GM19452 (cell line): ENCODE measurements around the gene FRAT1.
A peak's percentile ranks its signal among the peaks of the same experiment; 100 is the strongest.
"Not testable (repeated sequence)": the region's sequence is repeated elsewhere in the genome, so short reads cannot be mapped to it uniquely, and the experiment has no call there.

Experiments
- ATAC-seq: cut with Tn5 transposase; IDR thresholded peaks from one replicate; pipeline ENCODE4 v1.9.1; 2021; ENCODE audit not compliant: unreplicated experiment

Gene FRAT1

DNA sequence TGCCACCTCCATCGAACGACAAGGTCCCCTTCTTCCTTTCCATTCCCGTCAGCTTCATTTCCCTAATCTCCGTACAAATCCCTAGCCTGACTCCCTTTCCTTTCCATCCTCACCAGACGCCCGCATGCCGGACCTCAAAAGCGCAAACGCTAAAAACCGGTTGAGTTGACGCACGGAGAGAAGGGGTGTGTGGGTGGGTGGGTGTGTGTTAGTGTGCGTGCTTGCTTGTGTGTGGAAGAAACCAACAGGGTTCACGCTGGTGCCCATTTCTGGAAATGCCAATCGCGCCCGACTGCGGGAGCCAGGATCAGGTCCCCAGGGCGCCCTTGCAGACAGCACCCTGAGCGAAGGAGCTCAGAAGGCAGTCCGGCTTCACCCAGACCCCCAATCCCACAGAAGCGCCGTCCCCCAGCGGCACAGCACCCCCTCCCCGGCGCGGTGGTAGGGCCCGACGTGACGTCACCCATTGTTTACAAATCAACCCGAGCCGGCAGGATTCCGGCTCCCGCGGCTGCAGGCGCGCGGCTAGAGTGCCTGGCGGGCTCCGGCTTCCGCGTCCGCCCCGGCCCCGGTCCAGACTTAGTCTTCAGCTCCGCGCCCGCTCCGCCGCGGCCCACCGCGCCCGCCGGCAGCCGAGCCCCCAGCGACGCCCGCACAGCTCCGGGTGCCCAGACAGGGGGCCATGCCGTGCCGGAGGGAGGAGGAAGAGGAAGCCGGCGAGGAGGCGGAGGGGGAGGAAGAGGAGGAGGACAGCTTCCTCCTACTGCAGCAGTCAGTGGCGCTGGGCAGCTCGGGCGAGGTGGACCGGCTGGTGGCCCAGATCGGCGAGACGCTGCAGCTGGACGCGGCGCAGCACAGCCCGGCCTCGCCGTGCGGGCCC lies at the start of gene FRAT1:
TSS of gene FRAT1 (plus strand) at position 500 of the 880 bp plus-strand sequence. CDS start at position 683, 183 bp downstream.
- peak; percentile 66 for ATAC-seq

- ATAC-seq, result no peak
These were observed 48.4 kb upstream of the FRAT1 start for GRCh38 chr10:97270523-97271154.

DNA sequence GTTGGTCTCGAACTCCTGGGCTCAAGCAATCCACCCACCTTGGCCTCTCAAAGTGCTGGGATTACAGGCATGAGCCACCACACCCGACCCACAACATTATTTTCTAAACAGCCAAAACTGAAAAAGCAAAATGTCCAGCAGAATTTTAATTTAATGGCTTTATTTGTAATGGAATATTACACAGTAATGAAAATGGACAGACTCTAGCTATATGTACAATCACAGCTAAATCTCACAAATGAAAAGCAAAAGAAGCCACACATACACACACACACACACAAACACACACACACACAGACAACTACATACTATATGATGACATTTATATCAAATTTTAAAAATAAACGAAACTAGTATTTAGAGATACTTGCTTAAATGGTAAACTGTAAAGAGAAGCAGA lies 45.4 kb upstream of the FRAT1 start:
- ATAC-seq, result no peak

GRCh38 chr10:97274828-97275227 lies 44.2 kb upstream of the FRAT1 start:
- no peak for ATAC-seq

DNA sequence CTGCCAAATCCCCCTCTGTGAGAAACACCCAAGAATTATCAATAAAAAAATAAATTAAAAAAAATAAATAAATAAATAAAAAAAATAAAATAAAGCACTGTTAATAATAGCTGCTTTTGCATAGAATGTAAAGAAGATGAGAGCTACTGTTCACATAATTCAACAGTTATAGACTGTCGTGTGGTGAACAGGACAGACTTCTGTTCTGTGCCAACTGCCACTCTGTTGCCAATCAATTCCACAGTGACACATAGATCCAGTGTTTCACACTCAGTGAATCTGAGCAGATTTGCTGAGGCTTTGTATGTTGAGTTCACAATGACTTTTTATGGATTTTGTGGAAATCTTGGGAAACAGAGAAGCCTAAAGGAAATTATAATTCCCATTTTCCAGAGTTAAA lies 41.5 kb upstream of the FRAT1 start:
- ATAC-seq, result no peak

DNA sequence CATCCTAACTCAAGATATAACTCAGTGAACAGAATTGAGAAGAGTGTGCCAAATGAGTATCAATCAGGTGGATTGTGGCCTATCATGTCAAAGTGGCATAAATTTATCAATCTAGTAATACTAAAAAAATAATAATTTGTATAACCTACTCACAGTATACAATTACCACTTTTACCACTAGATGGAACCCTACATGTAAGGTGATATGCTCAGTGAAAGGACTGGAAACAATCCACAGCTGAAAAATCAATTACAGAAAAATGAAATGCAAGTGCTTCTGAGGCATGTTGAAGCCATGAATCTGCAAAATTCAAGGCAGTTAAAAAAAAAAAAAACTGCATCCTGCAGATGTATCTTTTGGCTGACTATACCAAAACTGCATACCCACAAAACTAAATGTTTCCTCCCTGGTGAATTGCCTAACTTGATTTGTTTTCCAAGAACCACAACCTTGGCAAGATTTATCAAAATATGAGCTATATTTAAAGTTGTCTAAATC lies 40.5 kb upstream of the FRAT1 start:
- no peak for ATAC-seq

- no peak for ATAC-seq
These were observed 39.8 kb upstream of the FRAT1 start for GRCh38 chr10:97279121-97279815.

- no peak for ATAC-seq
These were observed 38.3 kb upstream of the FRAT1 start for GRCh38 chr10:97280783-97281182.

DNA sequence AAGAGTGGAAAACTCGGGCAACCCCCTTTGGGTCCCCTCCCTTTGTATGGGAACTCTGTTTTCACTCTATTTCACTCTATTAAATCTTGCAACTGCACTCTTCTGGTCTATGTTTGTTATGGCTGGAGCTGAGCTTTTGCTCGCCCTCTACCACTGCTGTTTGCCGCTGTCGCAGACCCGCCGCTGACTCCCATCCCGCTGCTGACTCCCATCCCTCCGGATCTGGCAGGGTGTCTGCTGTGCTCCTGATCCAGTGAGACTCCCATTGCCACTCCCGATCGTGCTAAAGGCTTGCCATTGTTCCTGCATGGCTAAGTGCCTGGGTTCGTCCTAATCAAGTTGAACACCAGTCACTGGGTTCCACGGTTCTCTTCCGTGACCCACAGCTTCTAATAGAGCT lies 29.0 kb upstream of the FRAT1 start:
- ATAC-seq, result not testable (repeated sequence)

- ATAC-seq, result not testable (repeated sequence)
These were observed 28.3 kb upstream of the FRAT1 start for GRCh38 chr10:97290576-97291356.

GRCh38 chr10:97291357-97292096 lies 27.5 kb upstream of the FRAT1 start:
- peak; percentile 1 for ATAC-seq

DNA sequence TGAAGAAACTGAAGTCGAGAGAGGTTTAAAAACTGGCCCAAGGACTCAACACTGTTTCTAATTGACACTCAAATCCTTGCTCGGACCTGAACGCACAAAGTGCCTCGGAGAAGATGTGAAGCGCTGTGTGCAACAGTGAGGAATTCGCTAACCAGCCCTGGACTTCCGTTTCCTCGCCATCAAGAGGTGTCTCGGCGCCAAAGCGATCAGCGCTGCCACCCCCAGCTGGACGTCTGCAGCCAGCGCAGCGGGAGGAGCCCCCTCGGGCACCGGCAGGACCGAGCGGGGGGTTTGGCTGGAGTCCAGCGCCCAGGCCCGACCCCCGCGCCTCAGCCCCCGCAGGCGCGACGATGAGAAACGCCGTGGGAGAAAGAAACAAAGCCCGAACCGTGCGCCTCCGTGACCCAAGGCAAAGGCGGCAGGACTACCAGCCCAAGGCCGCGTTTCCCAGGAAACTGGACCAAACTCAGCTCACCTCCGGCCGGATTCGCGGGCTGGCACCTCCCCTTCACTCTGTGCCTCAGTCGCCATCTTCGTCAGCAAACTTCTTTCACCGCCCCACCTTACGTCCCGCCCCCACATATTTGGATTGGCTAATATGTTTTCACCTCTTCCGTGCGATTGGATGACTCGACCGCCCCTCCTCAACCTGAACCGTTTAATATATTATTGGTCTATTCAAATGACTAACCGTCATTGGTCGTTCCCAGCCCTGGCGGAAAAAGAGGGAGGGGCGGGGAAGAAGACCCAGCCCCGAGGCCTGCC lies 26.8 kb upstream of the FRAT1 start, which contains the start of gene ARHGAP19:
TSS of gene ARHGAP19 (minus strand) at position 541 of the 765 bp plus-strand sequence. CDS start at position 531, 10 bp downstream.
- peak; percentile 93 for ATAC-seq

DNA sequence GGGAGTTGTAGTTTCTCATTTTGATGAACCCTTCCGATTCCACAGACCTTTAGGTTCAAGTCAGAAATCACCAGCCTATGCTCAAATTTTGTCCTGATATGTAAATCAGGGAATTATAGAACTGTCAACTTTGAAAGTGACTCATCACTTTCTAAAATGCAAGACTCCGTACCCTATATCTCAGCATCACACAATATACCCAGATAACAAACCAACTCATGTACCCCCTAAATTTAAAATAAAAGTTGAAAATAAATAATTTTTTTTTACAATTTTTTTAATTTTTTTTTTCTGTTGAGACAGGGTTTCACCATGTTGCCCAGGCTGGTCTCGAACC lies 26.2 kb upstream of the FRAT1 start:
- ATAC-seq, result no peak

DNA sequence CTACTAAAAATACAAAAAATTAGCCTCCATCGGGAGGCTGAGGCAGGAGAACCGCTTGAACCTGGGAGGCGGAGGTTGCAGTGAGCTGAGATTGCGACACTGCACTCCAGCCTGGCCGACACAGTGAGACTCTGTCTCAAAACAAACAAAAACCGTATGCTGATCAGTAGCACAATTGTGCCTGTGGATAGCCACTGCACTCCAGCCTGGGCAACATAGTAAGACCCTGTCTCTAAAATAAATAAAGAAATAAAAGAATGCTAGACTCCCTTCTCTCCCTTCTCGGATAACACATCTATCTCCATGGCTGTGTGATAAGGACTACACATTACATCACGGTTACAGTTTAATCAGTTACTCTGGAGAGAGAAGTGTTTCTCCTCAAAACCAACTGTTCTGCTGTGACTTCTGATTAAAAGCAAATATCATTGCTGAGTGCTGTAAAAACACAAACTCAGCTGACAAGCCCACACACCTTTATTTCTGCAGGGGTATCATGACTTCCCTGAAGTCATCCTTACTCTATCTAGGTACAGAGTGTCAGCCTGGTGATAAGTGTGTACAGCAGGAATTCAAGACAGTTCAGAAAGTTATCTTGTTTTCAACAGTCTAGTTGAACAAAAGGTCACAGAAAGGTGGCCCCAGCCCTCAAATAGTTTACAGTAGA lies 21.4 kb upstream of the FRAT1 start:
- ATAC-seq, result no peak

- no peak for ATAC-seq
These were observed 20.9 kb upstream of the FRAT1 start for GRCh38 chr10:97298223-97298571.

DNA sequence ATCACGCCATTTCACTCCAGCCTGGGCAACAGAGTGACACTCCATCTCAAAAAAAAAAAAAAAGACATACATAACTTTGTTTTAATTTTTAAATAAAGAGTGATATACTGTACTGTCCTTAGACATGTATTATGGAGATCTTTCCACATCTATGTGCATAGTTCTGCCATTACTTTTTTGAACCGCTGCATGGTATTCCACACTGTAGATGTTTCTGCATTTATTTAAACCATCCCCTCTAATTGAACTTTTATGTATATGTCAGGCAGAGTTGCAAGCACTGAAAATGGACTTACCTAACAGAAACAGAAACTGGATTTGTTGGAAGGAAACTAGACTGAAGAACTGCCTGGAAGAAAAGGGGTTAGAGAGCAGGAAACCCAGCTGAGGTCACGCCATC lies 18.1 kb upstream of the FRAT1 start:
- no peak for ATAC-seq

DNA sequence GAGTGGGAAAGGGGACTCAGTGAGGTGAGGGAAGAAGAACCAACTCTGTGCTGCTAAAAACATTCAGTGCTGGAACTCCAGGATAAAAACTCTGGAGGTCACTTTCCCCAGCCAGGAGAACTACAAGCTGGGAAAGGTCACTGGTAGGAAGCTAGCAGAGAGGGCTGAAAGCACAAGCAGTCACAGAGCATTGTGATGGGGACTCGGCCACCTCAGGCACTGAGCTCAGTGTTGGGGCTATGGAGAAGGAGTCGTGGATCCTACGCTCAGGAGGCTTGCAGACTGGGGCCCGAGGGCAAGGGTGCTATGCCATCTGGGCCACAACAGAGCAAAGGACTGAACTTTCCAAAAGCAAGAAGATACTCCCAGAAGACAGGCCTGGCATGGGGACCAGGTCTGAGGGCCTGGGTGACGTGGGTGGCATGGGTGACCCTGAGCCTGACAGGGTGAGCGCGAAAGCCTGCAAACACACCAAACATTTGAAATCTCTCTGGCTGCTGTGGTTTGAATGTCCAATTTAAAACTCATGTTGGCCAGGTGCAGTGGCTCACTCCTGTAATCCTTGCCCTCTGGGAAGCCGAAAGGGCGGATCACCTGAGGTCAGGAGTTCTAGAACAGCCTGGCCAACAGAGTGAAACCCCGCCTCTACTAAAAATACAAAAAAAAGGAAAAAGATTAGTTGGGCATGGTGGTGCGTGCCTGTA lies 16.8 kb upstream of the FRAT1 start:
- ATAC-seq, result no peak

DNA sequence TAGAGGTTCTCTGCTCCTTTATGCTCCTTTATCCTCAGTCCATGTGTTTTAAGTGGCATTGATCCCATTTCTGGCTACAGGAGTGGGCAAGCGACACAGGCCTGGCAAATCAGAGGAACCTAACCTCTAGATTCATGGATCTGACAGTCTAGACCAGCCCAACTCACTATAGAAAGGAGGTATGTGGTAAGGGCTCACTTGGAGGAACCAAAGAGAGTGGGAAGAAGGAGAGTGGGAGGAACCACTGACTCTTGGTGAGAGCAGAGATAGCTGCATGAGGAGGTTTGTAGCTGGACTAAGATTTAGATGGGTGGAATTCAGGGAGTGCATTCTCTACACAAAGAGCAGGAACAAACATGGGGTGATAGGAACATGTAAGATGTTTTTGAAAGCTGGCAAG lies 11.6 kb upstream of the FRAT1 start:
- no peak for ATAC-seq
